ENCODE measurements around the gene FGF14.

Gene FGF14

GRCh38 chr13:101795460-101795859 lies 606.4 kb downstream of the FGF14 start:
- no peak for DNase-seq (ENCODE audit: low spot score)

GRCh38 chr13:101795025-101795424 lies 606.8 kb downstream of the FGF14 start:
- DNase-seq (ENCODE audit: low spot score), result no peak
- TF ChIP-seq CTCF (IDR thresholded peaks at IDR 0.05; ENCODE audit: extremely low read depth, missing control alignments), result no peak

More at GRCh38 chr13:101795460-101795859, 606.4 kb downstream of the FGF14 start:
- no peak for TF ChIP-seq CTCF (IDR thresholded peaks at IDR 0.05; ENCODE audit: extremely low read depth, missing control alignments)

DNA sequence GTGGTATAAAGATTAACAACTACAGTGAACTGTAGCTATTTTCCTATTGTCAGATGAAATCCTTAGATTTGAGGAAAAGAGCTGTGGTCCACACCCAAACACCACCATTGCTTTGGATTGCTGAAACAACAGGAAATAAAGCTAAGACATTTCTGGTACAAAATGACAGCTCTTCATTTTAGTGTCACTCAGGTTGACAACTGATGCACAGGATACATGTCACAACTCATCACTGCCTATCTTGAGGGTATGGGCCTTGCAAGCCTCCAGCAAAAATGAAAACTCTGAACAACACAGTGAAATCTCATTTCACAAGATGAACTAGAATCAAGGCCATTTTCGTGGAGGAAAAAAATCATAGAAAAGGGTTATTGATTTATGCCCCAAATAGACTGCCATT lies 609.7 kb downstream of the FGF14 start:
- TF ChIP-seq CTCF (IDR thresholded peaks at IDR 0.05; ENCODE audit: extremely low read depth, missing control alignments), result no peak
- DNase-seq (ENCODE audit: low spot score), result no peak

GRCh38 chr13:101785858-101786257 lies 616.0 kb downstream of the FGF14 start:
- DNase-seq (ENCODE audit: low spot score), result no peak
- TF ChIP-seq CTCF (IDR thresholded peaks at IDR 0.05; ENCODE audit: extremely low read depth, missing control alignments), result no peak

GRCh38 chr13:101784313-101784712 lies 617.5 kb downstream of the FGF14 start:
- no peak for TF ChIP-seq CTCF (IDR thresholded peaks at IDR 0.05; ENCODE audit: extremely low read depth, missing control alignments)
- DNase-seq (ENCODE audit: low spot score), result no peak

DNA sequence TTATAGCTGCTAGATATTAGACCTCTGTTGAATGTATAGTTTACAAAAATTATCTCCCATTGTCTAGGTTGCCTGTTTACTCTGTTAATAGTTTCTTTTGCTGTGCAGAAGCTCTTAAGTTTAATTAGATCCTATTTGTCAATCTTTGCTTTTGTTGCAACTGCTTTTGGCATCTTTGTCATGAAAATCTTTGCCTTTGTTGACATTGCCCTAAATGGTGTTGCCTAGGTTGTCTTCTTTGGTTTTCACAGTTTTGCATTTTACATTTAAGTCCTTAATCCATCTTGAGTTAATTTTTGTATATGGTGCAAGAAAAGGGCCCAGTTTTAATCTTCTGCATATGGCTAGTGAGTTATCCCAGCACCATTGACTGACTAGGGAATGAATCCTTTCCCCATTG lies 618.3 kb downstream of the FGF14 start:
- no peak for DNase-seq (ENCODE audit: low spot score)
- TF ChIP-seq CTCF (IDR thresholded peaks at IDR 0.05; ENCODE audit: extremely low read depth, missing control alignments), result no peak

- no peak for DNase-seq (ENCODE audit: low spot score)
- TF ChIP-seq CTCF (IDR thresholded peaks at IDR 0.05; ENCODE audit: extremely low read depth, missing control alignments), result no peak
Measured at GRCh38 chr13:101780211-101780610, 621.6 kb downstream of the FGF14 start.

All from GM20000 (cell line).